GM12875 (cell line): ENCODE data around the gene POLR3H.

ENCODE experiments used
- H3K4me3 ChIP-seq: one replicate; pipeline ENCODE4 v1.5.1; 2011; ENCODE audit warnings: low read depth, low read length, control low read depth
- TF ChIP-seq, protein P1 (sequence below): IDR thresholded peaks from 2 replicates; pipeline ENCODE4 v1.5.1; 2011; ENCODE audit warnings: low read depth, mild to moderate bottlenecking, control low read depth, inconsistent platforms, low read length, moderate library complexity, borderline replicate concordance; ENCODE audit not compliant: insufficient read depth

The POLR3H gene

DNA sequence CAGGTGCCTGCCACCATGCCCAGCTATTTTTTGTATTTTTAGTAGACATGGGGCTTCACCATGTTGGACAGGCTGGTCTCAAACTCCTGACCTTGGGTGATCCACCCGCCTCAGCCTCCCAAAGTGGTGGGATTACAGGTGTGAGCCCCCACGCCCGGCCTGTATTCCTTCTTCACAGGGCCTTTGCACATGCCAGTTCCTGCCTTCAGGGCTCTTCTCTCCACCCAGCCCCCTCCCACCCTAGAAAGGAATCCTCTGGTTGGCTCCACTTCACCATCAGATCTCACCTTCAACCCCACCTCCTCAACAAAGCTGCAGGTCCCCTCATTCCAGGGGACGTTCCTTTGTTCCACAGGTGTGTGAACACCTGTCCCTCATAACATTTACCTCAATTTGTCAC, 2.0 kb downstream of the POLR3H start:
- H3K4me3 ChIP-seq: no peak overlapping the region
- TF ChIP-seq, protein P1, sequence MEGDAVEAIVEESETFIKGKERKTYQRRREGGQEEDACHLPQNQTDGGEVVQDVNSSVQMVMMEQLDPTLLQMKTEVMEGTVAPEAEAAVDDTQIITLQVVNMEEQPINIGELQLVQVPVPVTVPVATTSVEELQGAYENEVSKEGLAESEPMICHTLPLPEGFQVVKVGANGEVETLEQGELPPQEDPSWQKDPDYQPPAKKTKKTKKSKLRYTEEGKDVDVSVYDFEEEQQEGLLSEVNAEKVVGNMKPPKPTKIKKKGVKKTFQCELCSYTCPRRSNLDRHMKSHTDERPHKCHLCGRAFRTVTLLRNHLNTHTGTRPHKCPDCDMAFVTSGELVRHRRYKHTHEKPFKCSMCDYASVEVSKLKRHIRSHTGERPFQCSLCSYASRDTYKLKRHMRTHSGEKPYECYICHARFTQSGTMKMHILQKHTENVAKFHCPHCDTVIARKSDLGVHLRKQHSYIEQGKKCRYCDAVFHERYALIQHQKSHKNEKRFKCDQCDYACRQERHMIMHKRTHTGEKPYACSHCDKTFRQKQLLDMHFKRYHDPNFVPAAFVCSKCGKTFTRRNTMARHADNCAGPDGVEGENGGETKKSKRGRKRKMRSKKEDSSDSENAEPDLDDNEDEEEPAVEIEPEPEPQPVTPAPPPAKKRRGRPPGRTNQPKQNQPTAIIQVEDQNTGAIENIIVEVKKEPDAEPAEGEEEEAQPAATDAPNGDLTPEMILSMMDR: no peak

DNA sequence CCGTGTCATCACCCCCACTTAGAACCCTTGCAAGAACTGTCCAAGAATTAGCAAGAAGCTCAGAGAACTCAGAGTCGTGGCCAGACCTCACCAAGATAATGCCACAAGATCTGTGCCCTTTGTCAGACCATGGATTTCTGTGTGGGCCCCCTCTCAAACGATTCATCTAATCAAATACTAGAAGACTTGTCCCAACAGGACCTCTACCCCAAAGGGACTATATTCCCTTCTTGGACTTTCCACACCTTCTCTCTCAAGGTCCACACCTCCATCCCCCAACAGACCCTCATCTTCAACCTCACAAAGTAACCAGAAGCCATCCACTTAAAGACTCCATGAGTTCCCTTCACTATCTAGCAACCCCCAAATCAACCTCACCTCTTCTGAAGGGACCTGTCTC, 2.8 kb downstream of the POLR3H start:
- H3K4me3 ChIP-seq: no peak overlapping the region
- TF ChIP-seq, protein P1: no peak

DNA sequence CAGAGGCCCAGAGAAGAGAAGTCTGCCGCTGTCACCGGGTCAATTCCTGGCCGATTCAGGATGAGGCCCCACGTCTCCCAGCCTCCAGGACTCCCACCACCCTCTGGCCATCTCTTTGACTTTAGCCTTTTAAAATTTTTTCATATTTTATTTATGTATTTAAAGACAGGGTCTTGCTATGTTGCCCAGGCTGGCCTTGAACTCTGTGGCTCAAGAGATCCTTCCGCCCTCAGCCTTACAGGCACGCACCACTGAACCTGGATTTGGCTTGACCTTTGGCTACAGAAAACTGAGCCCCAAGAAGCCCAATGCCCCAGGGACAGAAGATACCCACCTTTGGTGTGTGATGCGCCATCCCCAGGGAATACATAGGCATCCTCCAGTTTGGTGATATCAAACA, 3.9 kb downstream of the POLR3H start:
- TF ChIP-seq, protein P1: no peak
- H3K4me3 ChIP-seq: no peak overlapping the region

DNA sequence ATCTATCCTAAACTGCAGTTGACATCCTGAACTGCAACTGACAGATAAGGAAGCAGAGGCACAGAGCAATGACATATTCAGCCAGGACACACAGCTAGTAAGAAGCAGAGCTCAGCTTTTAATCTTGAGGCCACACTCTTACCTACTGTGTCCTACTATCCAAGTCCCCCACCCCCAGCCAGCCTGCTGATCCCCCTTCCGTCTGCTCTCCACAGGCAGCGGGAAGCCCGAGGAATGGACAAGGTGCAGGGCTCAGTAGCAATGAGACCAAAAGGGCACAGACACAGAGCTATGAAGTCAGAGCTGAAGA, 4.3 kb downstream of the POLR3H start:
- H3K4me3 ChIP-seq: no peak overlapping the region
- TF ChIP-seq, protein P1: no peak

DNA sequence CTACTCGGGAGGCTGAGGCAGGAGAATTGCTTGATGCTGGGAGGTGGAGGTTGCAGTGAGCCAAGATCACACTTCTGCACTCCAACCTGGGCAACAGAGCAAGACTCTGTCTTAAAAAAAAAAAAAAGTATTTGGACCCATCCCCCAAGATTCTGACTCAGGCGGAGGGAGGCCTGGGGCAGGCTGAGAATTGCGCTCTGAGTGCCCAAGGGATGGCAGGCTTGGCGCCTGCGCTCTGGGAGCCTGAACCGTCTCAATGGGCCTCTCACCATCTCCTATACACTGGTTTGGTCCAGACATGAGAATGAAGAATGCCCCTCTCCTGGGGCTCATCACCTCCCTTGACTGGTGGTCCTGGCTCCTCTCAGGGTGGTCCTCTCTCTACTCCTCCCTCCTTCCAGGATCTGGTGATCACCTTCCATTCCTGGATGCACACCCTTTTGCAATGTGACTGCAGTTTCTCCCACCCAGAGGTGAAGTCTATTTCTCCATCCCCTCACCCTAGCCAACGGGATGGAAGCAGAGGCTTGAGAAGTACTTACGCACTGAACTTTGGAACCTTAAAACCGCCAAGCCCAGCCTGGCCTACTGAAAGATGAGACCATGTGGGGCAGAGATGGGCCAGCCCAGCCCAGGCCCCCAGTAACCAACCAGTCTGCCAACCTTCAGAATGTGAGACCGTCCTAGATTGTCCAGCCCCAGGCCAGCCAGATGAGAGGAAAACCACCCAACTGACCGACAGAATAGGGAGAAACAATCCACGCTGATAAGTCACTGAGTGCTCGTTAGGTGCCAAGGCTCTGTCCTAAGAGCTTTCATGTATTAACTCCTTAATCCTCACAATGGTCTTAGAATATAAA, 4.9 kb downstream of the POLR3H start:
- no peak overlapping the region for H3K4me3 ChIP-seq
- TF ChIP-seq, protein P1: no peak

DNA sequence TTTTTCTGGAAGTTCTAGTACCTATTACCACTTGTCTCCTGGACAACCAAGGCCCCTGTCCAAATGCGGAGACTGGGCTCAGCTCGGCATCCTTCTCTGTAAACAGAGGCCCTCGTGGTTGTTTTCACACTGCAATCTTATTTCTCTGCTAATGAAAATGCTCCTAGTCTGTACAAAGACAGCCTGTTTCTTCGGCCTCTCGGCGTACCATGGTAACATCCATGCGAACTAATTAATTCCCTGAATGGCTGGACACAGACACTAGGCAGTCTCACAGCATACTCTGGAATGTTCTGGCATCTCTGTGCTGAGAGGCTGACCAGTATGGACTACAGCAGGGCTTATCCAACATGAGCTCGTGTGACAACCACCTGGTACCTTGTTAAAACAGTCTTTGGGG, 5.7 kb downstream of the POLR3H start:
- TF ChIP-seq, protein P1: no peak
- no peak overlapping the region for H3K4me3 ChIP-seq

DNA sequence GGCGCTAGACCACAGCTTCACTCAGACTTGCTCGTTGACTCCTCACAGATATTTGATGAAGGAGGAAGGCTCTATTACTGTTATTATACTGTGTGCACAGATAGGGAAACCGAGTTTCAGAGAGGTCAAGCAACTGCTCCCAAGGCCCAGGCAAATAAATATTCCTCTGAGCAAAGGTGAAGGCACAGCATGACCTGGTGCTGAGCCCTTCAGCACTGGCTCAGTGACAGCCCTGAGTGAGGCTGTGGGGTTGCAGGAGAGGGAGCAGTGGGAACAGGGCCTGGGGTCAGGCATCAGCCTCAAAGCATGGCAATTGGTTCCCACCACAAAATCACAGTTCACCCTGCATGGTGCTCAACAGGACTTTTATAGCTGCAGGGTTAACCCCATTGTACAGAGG, 7.1 kb downstream of the POLR3H start:
- H3K4me3 ChIP-seq: no peak overlapping the region
- TF ChIP-seq, protein P1: no peak
